Measurements from ENCODE around the gene TMEM38A.
A peak's percentile ranks its signal among the peaks of the same experiment; 100 is the strongest.
"Not testable (repeated sequence)": the region's sequence is repeated elsewhere in the genome, so short reads cannot be mapped to it uniquely, and the experiment has no call there.

TMEM38A gene

GRCh38 chr19:16703677-16704076, 42.7 kb downstream of the TMEM38A start:
- peak; percentile 48; the same call in 1 of the 2 replicates for TF ChIP-seq ZNF121 (tag by site-specific recombination; IDR thresholded peaks at IDR 0.05)
- TF ChIP-seq ZNF707 (tag by site-specific recombination; IDR thresholded peaks at IDR 0.05), result no peak
- TF ChIP-seq ZSCAN18 (tag by site-specific recombination; IDR thresholded peaks at IDR 0.05), result no peak
- Histone ChIP-seq H3K9me3 (ENCODE audit: control insufficient read depth, insufficient read depth, low read depth, low read length) (no peaks in the 10 kb centered on the region), H3K27ac (ENCODE audit: extremely low read depth, low read depth, low read length) (no peak overlapping the region), H3K4me1 (ENCODE audit: control insufficient read depth, insufficient read depth, low read length) (no peaks in the 10 kb centered on the region), H3K4me3 (ENCODE audit: low read depth, low read length) (no peak overlapping the region), H3K36me3 (ENCODE audit: control insufficient read depth in 2 of 2, insufficient read depth in 1 of 2, low read length in 2 of 2) (no peaks in the 10 kb centered on the region)
- CTCF ChIA-PET, result interaction anchor here (0.7 to 3.4 kb wide), 2 partner anchors 11 to 55 kb away, joined by 3 to 16 read pairs; no protein-coding TSS in a partner anchor
- POLR2A ChIA-PET, result no interaction called here

- CTCF ChIA-PET, result interaction anchor here (0.7 kb wide), 1 partner anchor 59 kb away, joined by 3 read pairs; no protein-coding TSS in a partner anchor
- POLR2A ChIA-PET, result not testable (repeated sequence)
Observed at GRCh38 chr19:16710870-16711269, 49.9 kb downstream of the TMEM38A start.

GRCh38 chr19:16712295-16712694, 51.4 kb downstream of the TMEM38A start:
- POLR2A ChIA-PET; H3K27ac ChIP-seq (ENCODE audit: extremely low read depth, low read depth, low read length); CTCF ChIA-PET: not testable (repeated sequence)

More at GRCh38 chr19:16710870-16711269, 49.9 kb downstream of the TMEM38A start:
- peak; percentile 90 for TF ChIP-seq ZNF366 (tag by site-specific recombination; conservative IDR thresholded peaks at IDR 0.05)
- not testable (repeated sequence) for H3K27ac ChIP-seq (ENCODE audit: extremely low read depth, low read depth, low read length); H3K36me3 ChIP-seq (ENCODE audit: control insufficient read depth in 2 of 2, insufficient read depth in 1 of 2, low read length in 2 of 2); H3K4me3 ChIP-seq (ENCODE audit: low read depth, low read length); H3K9me3 ChIP-seq (ENCODE audit: control insufficient read depth, insufficient read depth, low read depth, low read length); H3K4me1 ChIP-seq (ENCODE audit: control insufficient read depth, insufficient read depth, low read length)

GRCh38 chr19:16714702-16715287, 53.9 kb downstream of the TMEM38A start:
- CTCF ChIA-PET, result interaction anchor here (0.6 to 2.0 kb wide), 25 partner anchors 10 to 1302 kb away, joined by 3 to 16 read pairs (median 4); no protein-coding TSS in a partner anchor
- Histone ChIP-seq H3K36me3 (ENCODE audit: control insufficient read depth in 2 of 2, insufficient read depth in 1 of 2, low read length in 2 of 2) (no peaks in the 10 kb centered on the region), H3K9me3 (ENCODE audit: control insufficient read depth, insufficient read depth, low read depth, low read length) (no peaks in the 10 kb centered on the region), H3K4me1 (ENCODE audit: control insufficient read depth, insufficient read depth, low read length) (no peaks in the 10 kb centered on the region), H3K4me3 (ENCODE audit: low read depth, low read length) (no peak overlapping the region), H3K27ac (ENCODE audit: extremely low read depth, low read depth, low read length) (no peak overlapping the region)
- POLR2A ChIA-PET, result no interaction called here
- TF ChIP-seq CTCF (tag by site-specific recombination; IDR thresholded peaks at IDR 0.05) (peak; percentile 78), ZNF654 (tag by site-specific recombination; IDR thresholded peaks at IDR 0.05; ENCODE audit: low read depth) (peak; percentile 77), ZIC2 (tag by site-specific recombination; IDR thresholded peaks at IDR 0.05) (no peak)

More at GRCh38 chr19:16712295-16712694, 51.4 kb downstream of the TMEM38A start:
- not testable (repeated sequence) for H3K4me3 ChIP-seq (ENCODE audit: low read depth, low read length); H3K9me3 ChIP-seq (ENCODE audit: control insufficient read depth, insufficient read depth, low read depth, low read length); H3K36me3 ChIP-seq (ENCODE audit: control insufficient read depth in 2 of 2, insufficient read depth in 1 of 2, low read length in 2 of 2); H3K4me1 ChIP-seq (ENCODE audit: control insufficient read depth, insufficient read depth, low read length)

GRCh38 chr19:16715611-16716010, 54.7 kb downstream of the TMEM38A start:
- Histone ChIP-seq H3K4me3 (ENCODE audit: low read depth, low read length) (no peak overlapping the region), H3K27ac (ENCODE audit: extremely low read depth, low read depth, low read length) (no peak overlapping the region), H3K9me3 (ENCODE audit: control insufficient read depth, insufficient read depth, low read depth, low read length) (no peaks in the 10 kb centered on the region), H3K4me1 (ENCODE audit: control insufficient read depth, insufficient read depth, low read length) (no peaks in the 10 kb centered on the region), H3K36me3 (ENCODE audit: control insufficient read depth in 2 of 2, insufficient read depth in 1 of 2, low read length in 2 of 2) (no peaks in the 10 kb centered on the region)
- TF ChIP-seq OVOL3 (tag by site-specific recombination; IDR thresholded peaks at IDR 0.05), result no peak
- TF ChIP-seq ZNF335 (tag by site-specific recombination; conservative IDR thresholded peaks at IDR 0.05), result no peak
- no peak for TF ChIP-seq SCRT1 (tag by site-specific recombination; IDR thresholded peaks at IDR 0.05; ENCODE audit: borderline replicate concordance)
- TF ChIP-seq ZNF747 (tag by site-specific recombination; IDR thresholded peaks at IDR 0.05), result no peak
- no peak for TF ChIP-seq GLIS1 (tag by site-specific recombination; IDR thresholded peaks at IDR 0.05)
- no peak for TF ChIP-seq TCF7L2 (IDR thresholded peaks at IDR 0.05; ENCODE audit: borderline replicate concordance, low read depth, low read length)
- TF ChIP-seq HOXD13 (CRISPR knock-in tag; IDR thresholded peaks at IDR 0.05; ENCODE audit: borderline replicate concordance), result no peak
- no peak for TF ChIP-seq ZEB2 (tag by site-specific recombination; IDR thresholded peaks at IDR 0.05)
- ChIA-PET POLR2A (no interaction called here), CTCF (interaction anchor here (0.6 to 2.0 kb wide), 18 partner anchors 10 to 1904 kb away, joined by 3 to 16 read pairs (median 4); no protein-coding TSS in a partner anchor)

Data from HEK293 (cell line).